Bronchial epithelial cell (primary cell): ENCODE data around the gene RPL19. TPM values are rescaled to one million over a fixed set of nuclear protein-coding genes. Genes with fewer than 3 reads are reported as not detected.
A peak's percentile ranks its signal among the peaks of the same experiment; 100 is the strongest.

Experiments used
- DNase-seq: peaks from one replicate; pipeline ENCODE4 v3.0.0-alpha.2; 2010; ENCODE audit warnings: low read depth
- FAIRE-seq: peaks from 2 replicates; lab custom pipeline; 2011; peaks lifted over from hg19 to GRCh38; lab: Jason Lieb, UNC
- H3K27me3 ChIP-seq: 2 replicates; pipeline ENCODE4 v1.5.1; 2011; ENCODE audit warnings: low read length; ENCODE audit not compliant: control insufficient read depth, insufficient read depth
- H3K36me3 ChIP-seq: 2 replicates; pipeline ENCODE4 v1.5.1; 2011; ENCODE audit warnings: low read length; ENCODE audit not compliant: control insufficient read depth, insufficient read depth
- H3K4me3 ChIP-seq: 2 replicates; pipeline ENCODE4 v1.5.1; 2011; ENCODE audit warnings: mild to moderate bottlenecking, low read depth, low read length, control low read depth
- CTCF ChIP-seq: IDR thresholded peaks from 2 replicates; pipeline ENCODE4 v1.5.1; 2011; ENCODE audit warnings: mild to moderate bottlenecking, moderate library complexity, low read length, control low read depth, inconsistent platforms; ENCODE audit not compliant: insufficient read depth, severe bottlenecking
- total RNA-seq: library from RNA; depleted of rRNA; stranded (reverse); fragments of >200 nt; gene quantifications from 2 replicates; pipeline ENCODE4 v1.2.1, GENCODE V29; 2014

The RPL19 gene
- total RNA-seq, 1 donor from 2014 or later: 3,067 TPM

GRCh38 chr17:39193346-39193745 lies 6.7 kb upstream of the RPL19 start:
- H3K36me3 ChIP-seq: peaks cover 12% of the 10 kb centered on the region
- no peak for TF ChIP-seq CTCF
- no peak for FAIRE-seq
- H3K27me3 ChIP-seq: no peaks in the 10 kb centered on the region
- H3K4me3 ChIP-seq: no peak overlapping the region
- no peak for DNase-seq

- no peak overlapping the region for H3K4me3 ChIP-seq
- DNase-seq: no peak
- no peak for FAIRE-seq
- H3K27me3 ChIP-seq: no peaks in the 10 kb centered on the region
- H3K36me3 ChIP-seq: peaks cover 12% of the 10 kb centered on the region
- peak; percentile 23 for TF ChIP-seq CTCF
Measured at GRCh38 chr17:39194089-39194984, 5.7 kb upstream of the RPL19 start.

GRCh38 chr17:39194985-39195524 lies 5.0 kb upstream of the RPL19 start:
- Histone ChIP-seq H3K36me3 (peaks cover 12% of the 10 kb centered on the region), H3K4me3 (no peak overlapping the region), H3K27me3 (no peaks in the 10 kb centered on the region)
- FAIRE-seq: no peak
- DNase-seq: no peak
- TF ChIP-seq CTCF: no peak

- Histone ChIP-seq H3K4me3 (peak overlapping the region; percentile 3), H3K36me3 (peaks cover 12% of the 10 kb centered on the region), H3K27me3 (no peaks in the 10 kb centered on the region)
- FAIRE-seq (no peak), DNase-seq (peak; percentile 46)
- TF ChIP-seq CTCF: no peak
Measured at GRCh38 chr17:39195568-39196160, 4.4 kb upstream of the RPL19 start.

GRCh38 chr17:39196241-39196807 lies 3.8 kb upstream of the RPL19 start:
- peaks cover 15% of the 10 kb centered on the region for H3K36me3 ChIP-seq
- no peak for TF ChIP-seq CTCF
- H3K4me3 ChIP-seq: peak overlapping the region; percentile 72
- no peak for DNase-seq
- no peaks in the 10 kb centered on the region for H3K27me3 ChIP-seq
- no peak for FAIRE-seq
